Tibial nerve (tissue), 3 donors: ENCODE results near the gene GSTP1.
"Not testable (repeated sequence)": the region's sequence is repeated elsewhere in the genome, so short reads cannot be mapped to it uniquely, and the experiment has no call there.

Source experiments
- CTCF ChIP-seq, 5 experiments: fragments of 200-600 bp in 3 of 5; fragments of 450-650 bp in 2 of 5; sonication (generic) in 3 of 5; IDR thresholded peaks; one replicate each; pipeline ENCODE4 v1.5.1; 2016 to 2019; ENCODE audit warnings: antibody characterized with exemption in 5 of 5, mild to moderate bottlenecking in 3 of 5, moderate library complexity in 2 of 5
- POLR2A ChIP-seq, 2 donors: fragments of 450-650 bp; IDR thresholded peaks; one replicate each; pipeline ENCODE4 v1.6.1; 2017; ENCODE audit warnings: antibody characterized with exemption in 2 of 2, mild to moderate bottlenecking in 2 of 2, moderate library complexity in 2 of 2

- not testable (repeated sequence) for TF ChIP-seq CTCF, POLR2A (IDR thresholded peaks at IDR 0.05)
Measured at GRCh38 chr11:67626131-67626833, 42.7 kb downstream of the GSTP1 start.
